GM18858 (cell line): ENCODE data around the gene ADSS2.
A peak's percentile ranks its signal among the peaks of the same experiment; 100 is the strongest.

Source experiments
- ATAC-seq: cut with Tn5 transposase; IDR thresholded peaks from one replicate; pipeline ENCODE4 v1.9.1; 2021; ENCODE audit not compliant: unreplicated experiment

The ADSS2 gene

DNA sequence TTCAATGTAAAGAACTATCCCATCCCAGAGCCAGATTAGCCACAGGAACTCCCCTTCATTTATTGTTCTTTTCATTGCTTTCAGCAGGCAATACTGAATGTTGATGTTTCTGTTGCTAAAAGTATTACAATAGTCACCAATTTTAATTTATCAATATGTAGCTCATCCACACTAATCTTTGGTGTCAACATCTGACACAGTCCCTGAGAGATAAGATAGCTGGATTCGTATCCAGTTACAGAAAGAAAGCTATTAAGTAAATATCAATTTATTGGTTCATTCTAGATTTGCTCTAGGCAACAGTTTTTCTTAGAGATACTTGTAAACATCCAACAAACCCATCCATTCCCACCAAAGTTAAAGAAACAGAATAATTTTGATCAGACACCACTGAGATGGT lies 4.7 kb downstream of the ADSS2 start:
- no peak for ATAC-seq

DNA sequence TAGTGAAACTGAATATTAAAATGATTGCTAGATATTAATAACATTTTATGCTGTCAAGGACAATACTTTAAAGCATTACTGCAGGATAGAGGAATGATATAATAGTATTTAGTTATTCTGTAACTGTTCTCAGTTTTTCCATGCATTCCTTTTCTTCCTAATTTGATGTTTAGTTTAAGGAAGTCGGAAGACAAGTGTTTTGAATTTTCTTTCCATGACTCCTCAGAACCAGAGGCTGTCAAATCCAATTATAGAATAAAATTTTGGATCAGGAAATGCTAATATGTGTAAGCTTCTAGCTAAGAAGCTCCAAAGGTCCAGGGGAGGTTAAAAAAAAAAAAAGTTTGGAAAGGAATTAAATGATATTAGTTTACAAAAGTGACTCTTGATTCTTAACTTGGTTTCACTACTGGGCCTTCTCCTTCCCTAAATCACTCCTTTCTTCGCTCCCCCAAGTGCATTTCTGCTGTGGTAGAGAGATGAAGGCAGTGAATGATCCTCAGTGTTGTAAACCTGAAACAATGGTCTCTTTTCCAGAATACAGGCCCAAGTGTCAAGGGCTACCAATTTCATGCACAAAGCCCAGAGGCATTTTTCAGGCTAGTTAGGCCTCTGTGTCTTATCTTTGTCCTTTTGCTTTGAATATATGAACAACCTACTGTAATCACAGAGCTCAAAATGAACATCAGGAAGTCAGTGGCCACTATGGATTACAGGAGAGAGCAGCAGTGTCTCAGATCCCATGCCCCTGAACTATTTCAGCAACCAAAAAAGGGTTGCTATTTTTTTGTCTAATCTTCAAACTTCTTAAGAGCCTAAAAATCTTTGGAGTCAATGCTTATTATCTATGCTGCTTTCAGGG lies 6.2 kb downstream of the ADSS2 start:
- no peak for ATAC-seq

GRCh38 chr1:244444854-244445253 lies 6.9 kb downstream of the ADSS2 start:
- no peak for ATAC-seq

GRCh38 chr1:244442850-244443249 lies 8.9 kb downstream of the ADSS2 start:
- ATAC-seq = no peak

GRCh38 chr1:244439391-244440032 lies 12.2 kb downstream of the ADSS2 start:
- no peak for ATAC-seq

DNA sequence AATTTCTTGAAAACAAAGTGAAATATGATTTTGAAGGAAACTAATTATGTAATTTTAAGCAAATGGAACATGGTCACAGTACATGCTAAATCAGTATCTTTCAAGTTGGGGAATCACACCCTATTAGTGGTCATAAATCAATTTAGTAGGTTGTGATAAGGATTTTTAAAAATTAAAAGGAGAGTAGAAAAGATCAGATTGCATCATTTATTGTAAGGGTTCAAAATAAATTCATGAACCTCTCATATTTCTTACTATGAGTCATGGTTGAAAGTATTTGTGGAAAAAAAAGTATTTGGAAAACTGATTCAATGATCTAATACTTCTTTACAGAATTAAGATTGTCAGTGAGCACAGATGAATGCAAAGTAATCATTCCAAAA lies 14.6 kb downstream of the ADSS2 start:
- no peak for ATAC-seq

DNA sequence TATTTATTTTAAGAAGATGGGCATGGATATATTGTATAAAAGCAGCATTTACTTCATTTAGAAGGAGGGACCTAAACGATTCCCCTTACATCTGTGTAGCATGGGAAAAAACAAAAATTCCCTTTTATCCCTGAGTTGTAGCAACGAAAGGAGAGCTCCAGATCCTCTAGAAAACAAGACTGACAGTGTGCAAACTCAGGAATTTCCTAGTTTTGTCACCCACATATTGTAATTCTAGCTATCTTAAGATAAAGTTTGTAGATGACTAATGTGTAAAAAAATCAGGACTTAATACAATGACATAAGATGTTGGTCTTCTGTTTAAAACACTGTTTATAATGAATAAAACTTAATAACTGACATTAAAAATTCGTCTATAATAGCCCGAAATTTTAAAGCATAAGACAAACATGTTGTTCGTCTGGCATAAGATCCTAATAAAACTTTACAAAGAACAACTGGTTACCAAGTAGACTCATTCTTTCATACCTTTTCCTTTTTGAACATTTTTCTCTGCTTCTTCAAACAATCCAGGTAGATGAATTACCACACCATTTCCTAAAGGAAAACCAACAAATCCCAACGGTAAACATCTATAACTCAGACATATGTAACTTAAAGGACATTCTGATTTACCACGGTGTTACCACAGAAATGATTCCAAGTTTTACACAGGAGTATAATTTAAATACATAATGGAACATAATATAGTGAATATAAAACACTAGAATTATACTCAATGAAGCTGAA lies 15.2 kb downstream of the ADSS2 start:
- ATAC-seq = no peak

GRCh38 chr1:244435562-244436205 lies 16.0 kb downstream of the ADSS2 start:
- ATAC-seq = no peak

DNA sequence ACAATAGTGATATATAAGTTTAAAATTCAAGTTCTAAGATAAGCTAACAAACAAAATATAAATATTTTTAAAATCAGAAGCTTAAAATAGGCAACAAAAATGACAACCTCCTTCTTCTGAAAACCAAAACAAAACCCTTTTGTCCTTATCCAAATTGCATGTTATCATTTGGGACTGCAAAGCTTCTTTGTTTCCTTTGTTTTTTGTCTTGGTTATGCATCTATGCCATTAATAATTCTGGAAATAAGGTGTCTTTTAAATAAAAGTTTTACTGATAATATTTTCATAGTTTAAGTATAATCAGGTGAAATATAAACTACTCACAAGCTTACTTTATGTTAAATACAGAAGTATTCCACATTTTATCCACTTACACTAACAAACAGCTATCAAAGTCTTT lies 20.5 kb downstream of the ADSS2 start:
- no peak for ATAC-seq

GRCh38 chr1:244429818-244430217 lies 21.9 kb downstream of the ADSS2 start:
- ATAC-seq = no peak

- no peak for ATAC-seq
Observed at GRCh38 chr1:244427647-244428046, 24.1 kb downstream of the ADSS2 start.

- no peak for ATAC-seq
Observed at GRCh38 chr1:244424649-244425334, 26.9 kb downstream of the ADSS2 start.

GRCh38 chr1:244422174-244422573 lies 29.5 kb downstream of the ADSS2 start:
- no peak for ATAC-seq

- ATAC-seq = no peak
Observed at GRCh38 chr1:244419024-244419423, 32.7 kb downstream of the ADSS2 start.

DNA sequence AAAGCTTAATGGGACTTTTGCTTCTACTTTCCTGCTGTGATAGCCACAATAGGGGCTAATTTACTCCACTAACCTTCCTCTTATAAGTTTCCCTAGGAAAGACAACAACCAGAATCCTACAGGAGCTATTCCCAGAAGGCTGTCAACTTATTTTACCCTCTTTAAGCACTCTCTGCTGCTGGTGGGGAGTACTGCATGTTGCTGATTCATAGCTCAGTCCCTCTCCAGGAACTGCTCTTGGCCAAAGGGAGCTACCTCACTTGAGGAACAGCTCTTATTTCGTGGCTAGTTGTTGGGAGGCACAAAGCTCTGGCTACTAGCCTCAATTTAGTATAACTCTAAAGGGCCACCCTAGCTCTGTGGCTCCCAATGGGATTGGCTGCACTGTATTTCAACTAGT lies 37.2 kb downstream of the ADSS2 start:
- no peak for ATAC-seq

GRCh38 chr1:244413736-244414135 lies 38.0 kb downstream of the ADSS2 start:
- no peak for ATAC-seq

- no peak for ATAC-seq
Observed at GRCh38 chr1:244412176-244412575, 39.5 kb downstream of the ADSS2 start.

- peak; percentile 73 for ATAC-seq
Observed at GRCh38 chr1:244409701-244410100, 42.0 kb downstream of the ADSS2 start.

- ATAC-seq = peak; percentile 88
Observed at GRCh38 chr1:244406337-244406736, 45.4 kb downstream of the ADSS2 start.

- ATAC-seq = no peak
Observed at GRCh38 chr1:244405856-244406255, 45.9 kb downstream of the ADSS2 start.

GRCh38 chr1:244403431-244403830 lies 48.3 kb downstream of the ADSS2 start:
- ATAC-seq = no peak
